Calu3 (cell line): ENCODE results near the gene C12orf50. TPM values are rescaled to one million over a fixed set of nuclear protein-coding genes. Genes with fewer than 3 reads are reported as not detected.
"Not testable (repeated sequence)": the region's sequence is repeated elsewhere in the genome, so short reads cannot be mapped to it uniquely, and the experiment has no call there.

Source experiments
- BruUV-seq: library from RNA; stranded (reverse); fragments of 400-500 nt; replicated peaks from 2 replicates; lab custom pipeline; 2021; lab: Mats Ljungman, UMichigan
- CTCF ChIA-PET: fragments of 300-600 bp; sonication (Branson Sonifier 250); formaldehyde crosslinking; loops from one replicate; lab custom pipeline; 2022; ENCODE audit warnings: antibody characterized with exemption; lab: Charles Lee
- DNase-seq: peaks from one replicate; pipeline ENCODE4 v3.0.0; 2022
- H3K27ac Mint-ChIP-seq: one replicate; pipeline ENCODE4 v1.8.0; 2022; ENCODE audit warnings: mixed read lengths; ENCODE audit not compliant: unreplicated experiment
- H3K27me3 Mint-ChIP-seq: one replicate; pipeline ENCODE4 v1.8.0; 2022; ENCODE audit warnings: mixed read lengths; ENCODE audit not compliant: unreplicated experiment
- H3K36me3 Mint-ChIP-seq: one replicate; pipeline ENCODE4 v1.8.0; 2022; ENCODE audit warnings: mild to moderate bottlenecking, moderate library complexity, mixed read lengths; ENCODE audit not compliant: insufficient read depth, unreplicated experiment
- H3K4me1 Mint-ChIP-seq: one replicate; pipeline ENCODE4 v1.8.0; 2022; ENCODE audit warnings: mild to moderate bottlenecking, low read depth, mixed read lengths; ENCODE audit not compliant: unreplicated experiment
- H3K4me3 Mint-ChIP-seq: one replicate; pipeline ENCODE4 v1.8.0; 2022; ENCODE audit warnings: mild to moderate bottlenecking, low read depth, moderate library complexity, mixed read lengths; ENCODE audit not compliant: unreplicated experiment
- H3K9me3 Mint-ChIP-seq: one replicate; pipeline ENCODE4 v1.8.0; 2022; ENCODE audit warnings: low read depth, mixed read lengths; ENCODE audit not compliant: unreplicated experiment
- intact Hi-C: fragments of 100-400 bp; cut with micrococcal nuclease; formaldehyde crosslinking; loops from one replicate; pipeline ENCODE4 v1.10.0; 2022; ENCODE audit not compliant: unreplicated experiment
- total RNA-seq: library from RNA; stranded (reverse); gene quantifications from 2 replicates; pipeline ENCODE4 v1.2.3, GENCODE V29; 2022
- TF ChIP-seq, protein P1 (sequence below): fragments of 200-600 bp; IDR thresholded peaks from one replicate; pipeline ENCODE4 v1.8.0; 2022; ENCODE audit warnings: antibody characterized with exemption; ENCODE audit not compliant: unreplicated experiment

Gene C12orf50
- total RNA-seq, 1 experiment from 2014 or later = 0.33 TPM

DNA sequence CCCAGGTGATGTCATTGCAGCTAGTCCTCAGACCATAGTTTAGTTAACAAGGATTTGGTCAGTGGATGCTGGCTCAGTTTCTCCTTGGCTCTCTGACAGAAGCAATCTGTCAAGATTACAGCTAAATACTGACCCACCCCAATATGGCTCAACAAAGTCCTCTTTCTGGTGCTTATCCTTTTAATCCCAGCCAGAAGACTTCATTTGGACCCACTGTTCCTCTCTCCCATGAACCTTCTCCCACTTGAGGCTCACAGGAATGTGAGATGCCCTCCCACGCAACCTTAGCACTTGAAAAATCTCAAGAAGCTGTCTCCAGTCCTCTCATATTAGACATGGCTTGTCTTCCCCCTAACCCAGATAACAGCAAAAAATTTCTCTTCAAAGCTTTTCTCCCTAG is 47.7 kb downstream of the C12orf50 start:
- no peak overlapping the region for H3K27ac Mint-ChIP-seq
- H3K4me3 Mint-ChIP-seq = no peak overlapping the region
- CTCF ChIA-PET = no interaction called here

DNA sequence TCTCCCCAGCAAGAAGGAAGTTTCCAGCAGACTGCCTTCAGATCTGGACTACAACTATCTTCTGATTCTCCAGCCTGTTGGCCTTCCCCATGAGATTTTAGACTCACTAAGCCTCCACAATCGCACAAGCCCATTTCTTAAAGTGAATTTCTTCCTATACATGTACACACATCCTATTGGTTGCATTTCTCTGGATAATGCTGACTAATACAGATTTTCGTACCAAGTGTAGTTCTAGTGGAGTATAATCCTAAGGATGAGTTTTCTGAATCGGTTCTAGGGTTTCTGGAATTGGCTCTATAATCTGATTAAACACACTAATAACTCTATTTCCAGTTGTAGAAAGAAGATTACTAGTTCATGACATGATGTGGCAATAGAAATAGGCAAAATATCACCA is 53.3 kb downstream of the C12orf50 start:
- intact Hi-C loops = no loop called here
- Mint-ChIP-seq H3K27ac (no peak overlapping the region), H3K4me1 (no peaks in the 10 kb centered on the region), H3K9me3 (no peaks in the 10 kb centered on the region), H3K36me3 (no peaks in the 10 kb centered on the region), H3K27me3 (no peaks in the 10 kb centered on the region), H3K4me3 (no peak overlapping the region)
- CTCF ChIA-PET = no interaction called here
- no TSS peak for BruUV-seq
- TF ChIP-seq, protein P1, sequence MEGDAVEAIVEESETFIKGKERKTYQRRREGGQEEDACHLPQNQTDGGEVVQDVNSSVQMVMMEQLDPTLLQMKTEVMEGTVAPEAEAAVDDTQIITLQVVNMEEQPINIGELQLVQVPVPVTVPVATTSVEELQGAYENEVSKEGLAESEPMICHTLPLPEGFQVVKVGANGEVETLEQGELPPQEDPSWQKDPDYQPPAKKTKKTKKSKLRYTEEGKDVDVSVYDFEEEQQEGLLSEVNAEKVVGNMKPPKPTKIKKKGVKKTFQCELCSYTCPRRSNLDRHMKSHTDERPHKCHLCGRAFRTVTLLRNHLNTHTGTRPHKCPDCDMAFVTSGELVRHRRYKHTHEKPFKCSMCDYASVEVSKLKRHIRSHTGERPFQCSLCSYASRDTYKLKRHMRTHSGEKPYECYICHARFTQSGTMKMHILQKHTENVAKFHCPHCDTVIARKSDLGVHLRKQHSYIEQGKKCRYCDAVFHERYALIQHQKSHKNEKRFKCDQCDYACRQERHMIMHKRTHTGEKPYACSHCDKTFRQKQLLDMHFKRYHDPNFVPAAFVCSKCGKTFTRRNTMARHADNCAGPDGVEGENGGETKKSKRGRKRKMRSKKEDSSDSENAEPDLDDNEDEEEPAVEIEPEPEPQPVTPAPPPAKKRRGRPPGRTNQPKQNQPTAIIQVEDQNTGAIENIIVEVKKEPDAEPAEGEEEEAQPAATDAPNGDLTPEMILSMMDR = no peak
- no peak for DNase-seq

More for the DNA sequence above, 47.7 kb downstream of the C12orf50 start:
- BruUV-seq = no TSS peak
- Mint-ChIP-seq H3K9me3 (no peaks in the 10 kb centered on the region), H3K4me1 (no peaks in the 10 kb centered on the region), H3K27me3 (no peaks in the 10 kb centered on the region), H3K36me3 (no peaks in the 10 kb centered on the region)
- TF ChIP-seq, protein P1 = no peak
- intact Hi-C loops = no loop called here
- DNase-seq = no peak

DNA sequence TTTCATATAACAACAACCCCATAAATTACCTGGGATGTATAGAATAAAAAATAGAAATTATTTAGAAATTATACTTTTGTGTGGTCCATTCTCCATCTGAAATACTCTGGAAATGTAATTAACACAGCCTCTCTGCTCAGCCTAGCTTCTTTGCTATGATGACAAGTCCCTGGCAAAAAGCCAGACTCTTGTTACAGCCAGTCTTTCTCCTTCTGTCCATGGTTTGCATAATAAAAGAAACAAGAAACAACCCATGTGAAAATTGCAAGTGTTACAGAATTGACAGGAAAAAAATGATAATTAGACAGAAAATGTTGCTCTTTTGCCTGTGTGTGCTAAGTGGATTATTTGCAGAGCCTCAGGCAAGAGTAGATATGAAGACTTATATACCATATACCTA is 61.3 kb downstream of the C12orf50 start:
- TF ChIP-seq, protein P1 = no peak
- no peaks in the 10 kb centered on the region for H3K27me3 Mint-ChIP-seq
- H3K4me1 Mint-ChIP-seq = no peaks in the 10 kb centered on the region
- H3K9me3 Mint-ChIP-seq = peaks cover 3% of the 10 kb centered on the region
- H3K27ac Mint-ChIP-seq = no peak overlapping the region
- no peak overlapping the region for H3K4me3 Mint-ChIP-seq
- no TSS peak for BruUV-seq
- H3K36me3 Mint-ChIP-seq = no peaks in the 10 kb centered on the region
- intact Hi-C loops = no loop called here
- DNase-seq = no peak
- CTCF ChIA-PET = no interaction called here

DNA sequence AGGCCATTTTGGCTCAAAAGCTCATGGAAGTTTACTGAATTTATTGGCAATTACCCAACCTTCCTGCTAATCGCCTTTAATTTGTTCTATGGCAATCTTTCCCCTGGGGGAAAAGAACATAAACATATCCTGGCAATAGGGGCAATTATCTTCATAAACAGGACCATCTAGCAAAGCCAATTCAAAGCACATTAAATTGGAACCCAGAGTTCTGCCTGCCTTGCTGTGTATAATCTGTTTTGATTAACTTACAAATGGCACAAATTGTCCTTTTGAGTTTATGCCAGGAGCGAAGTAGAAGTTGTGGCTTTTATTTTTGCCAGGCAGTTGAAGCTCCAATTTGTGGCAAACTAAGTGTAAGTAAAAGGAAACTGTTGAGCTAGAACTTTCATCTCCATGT is 68.6 kb downstream of the C12orf50 start:
- no peaks in the 10 kb centered on the region for H3K36me3 Mint-ChIP-seq
- H3K27me3 Mint-ChIP-seq = no peaks in the 10 kb centered on the region
- no TSS peak for BruUV-seq
- no peak for DNase-seq
- H3K4me1 Mint-ChIP-seq = no peaks in the 10 kb centered on the region
- H3K27ac Mint-ChIP-seq = no peak overlapping the region
- TF ChIP-seq, protein P1 = no peak
- no peaks in the 10 kb centered on the region for H3K9me3 Mint-ChIP-seq
- no peak overlapping the region for H3K4me3 Mint-ChIP-seq
- CTCF ChIA-PET = no interaction called here
- intact Hi-C loops = no loop called here

DNA sequence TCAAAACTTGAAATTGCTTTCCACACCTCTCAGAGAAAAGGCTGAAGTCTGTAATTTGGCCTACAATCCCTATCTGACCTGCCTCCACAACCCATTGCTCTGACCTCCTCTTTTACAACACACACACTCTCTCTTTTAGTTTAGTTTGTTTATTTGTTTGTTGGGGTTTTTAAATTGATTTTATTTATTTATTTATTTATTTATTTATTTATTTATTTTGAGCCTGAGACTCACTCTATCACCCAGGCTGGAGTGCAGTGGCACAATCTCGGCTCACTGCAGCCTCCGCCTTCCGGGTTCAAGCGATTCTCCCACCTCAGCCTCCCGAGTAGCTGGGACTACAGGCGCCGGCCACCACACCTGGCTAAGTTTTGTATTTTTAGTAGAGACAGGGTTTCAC is 75.2 kb downstream of the C12orf50 start:
- H3K4me1 Mint-ChIP-seq, H3K36me3 Mint-ChIP-seq, H3K4me3 Mint-ChIP-seq, CTCF ChIA-PET, BruUV-seq, H3K27me3 Mint-ChIP-seq, H3K27ac Mint-ChIP-seq, H3K9me3 Mint-ChIP-seq, DNase-seq: not testable (repeated sequence)
- intact Hi-C loops = loop anchor here (5.0 kb wide), 5 partner anchors 87 to 1697 kb away; partner anchors contain the start of gene MGAT4C
